GM18861 (cell line): ENCODE measurements around the gene ABHD5.

ENCODE experiments used
- ATAC-seq: cut with Tn5 transposase; IDR thresholded peaks from one replicate; pipeline ENCODE4 v1.9.1; 2021; ENCODE audit not compliant: unreplicated experiment

The ABHD5 gene

GRCh38 chr3:43709022-43709421 is 18.3 kb downstream of the ABHD5 start:
- no peak for ATAC-seq

- no peak for ATAC-seq
Measured at GRCh38 chr3:43710607-43711006, 19.9 kb downstream of the ABHD5 start.

DNA sequence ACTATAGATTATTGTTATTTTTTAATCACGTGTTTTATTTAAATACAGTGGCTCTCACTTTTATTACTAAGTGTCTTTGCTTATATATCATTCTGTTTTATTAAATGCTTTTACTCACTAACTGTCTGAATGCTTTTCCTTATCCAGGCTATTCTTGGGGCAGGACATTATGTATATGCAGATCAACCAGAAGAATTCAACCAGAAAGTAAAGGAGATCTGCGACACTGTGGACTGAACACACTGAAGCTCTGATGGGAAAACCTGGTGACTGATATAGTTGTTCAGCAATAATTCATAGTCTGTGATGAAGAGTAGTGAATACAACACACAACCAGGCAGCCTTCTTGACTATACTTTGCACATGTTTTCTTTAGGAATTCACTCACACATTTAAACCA is 27.6 kb downstream of the ABHD5 start:
- no peak for ATAC-seq

DNA sequence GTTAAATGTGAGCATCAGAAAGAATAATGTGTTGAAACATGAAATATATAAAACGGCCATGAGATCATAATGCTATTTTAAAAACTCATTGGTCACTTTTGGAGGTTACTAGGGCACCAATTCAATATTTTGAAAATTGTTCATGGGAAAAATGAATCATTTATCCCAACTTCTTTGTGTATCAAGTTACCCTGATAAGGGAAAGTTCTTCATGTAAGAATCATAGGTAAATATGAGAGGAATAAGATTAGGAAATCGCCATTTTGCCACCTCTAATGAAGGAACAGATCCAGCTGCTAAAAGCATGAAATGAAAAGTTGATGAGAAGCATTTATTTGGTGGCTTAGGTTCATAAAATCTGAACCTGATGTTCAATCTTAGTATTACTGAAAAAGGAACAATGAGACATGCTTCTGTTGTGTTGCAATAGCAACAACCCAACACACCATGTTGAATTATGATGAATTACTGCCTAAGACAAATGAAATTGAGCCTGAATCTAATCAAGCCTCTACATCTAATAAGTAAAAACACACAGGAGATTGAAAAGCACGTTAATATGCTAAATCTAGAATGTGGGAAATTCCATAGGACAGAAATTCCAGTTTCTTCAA is 32.5 kb downstream of the ABHD5 start:
- ATAC-seq, result no peak

GRCh38 chr3:43726521-43726920 is 35.8 kb downstream of the ABHD5 start:
- ATAC-seq, result no peak

DNA sequence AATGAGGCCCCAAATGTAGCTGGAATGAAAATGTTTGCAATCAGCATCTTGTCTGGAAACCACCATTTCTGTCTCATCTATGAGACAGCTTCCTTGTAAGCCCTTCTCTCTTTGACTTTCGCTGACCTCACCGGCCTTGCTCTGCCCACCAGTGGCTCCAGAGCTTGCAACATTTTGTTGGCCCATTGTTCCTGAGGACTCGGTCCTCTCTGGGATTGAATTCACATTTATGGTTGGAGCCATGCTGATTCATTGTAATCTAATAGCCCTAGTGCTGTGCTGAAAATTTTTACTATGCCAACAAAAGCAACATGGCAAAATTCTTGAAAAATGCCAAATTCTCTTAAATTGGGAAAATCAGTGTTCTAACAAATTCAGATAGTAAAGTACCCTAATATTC is 37.2 kb downstream of the ABHD5 start:
- no peak for ATAC-seq

DNA sequence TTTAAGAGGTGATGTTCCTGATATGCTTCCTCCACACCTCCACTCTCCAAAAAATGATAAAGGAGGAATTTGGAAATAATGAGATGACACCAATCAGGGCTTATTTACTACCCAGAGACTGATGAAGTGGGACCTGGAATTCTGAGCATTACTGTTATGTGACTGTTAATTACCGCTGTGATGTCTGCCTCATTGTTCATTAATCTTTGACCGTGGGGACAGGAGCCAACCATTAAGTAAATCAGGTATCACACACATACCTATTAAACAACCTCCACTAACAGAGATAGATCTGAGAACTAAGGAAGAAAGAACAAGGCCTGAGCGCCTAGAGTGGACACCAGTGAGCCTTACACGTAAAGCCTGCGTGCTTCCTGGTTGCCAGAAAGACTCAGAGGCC is 37.7 kb downstream of the ABHD5 start:
- no peak for ATAC-seq

- ATAC-seq, result no peak
Measured at GRCh38 chr3:43728947-43729346, 38.2 kb downstream of the ABHD5 start.

DNA sequence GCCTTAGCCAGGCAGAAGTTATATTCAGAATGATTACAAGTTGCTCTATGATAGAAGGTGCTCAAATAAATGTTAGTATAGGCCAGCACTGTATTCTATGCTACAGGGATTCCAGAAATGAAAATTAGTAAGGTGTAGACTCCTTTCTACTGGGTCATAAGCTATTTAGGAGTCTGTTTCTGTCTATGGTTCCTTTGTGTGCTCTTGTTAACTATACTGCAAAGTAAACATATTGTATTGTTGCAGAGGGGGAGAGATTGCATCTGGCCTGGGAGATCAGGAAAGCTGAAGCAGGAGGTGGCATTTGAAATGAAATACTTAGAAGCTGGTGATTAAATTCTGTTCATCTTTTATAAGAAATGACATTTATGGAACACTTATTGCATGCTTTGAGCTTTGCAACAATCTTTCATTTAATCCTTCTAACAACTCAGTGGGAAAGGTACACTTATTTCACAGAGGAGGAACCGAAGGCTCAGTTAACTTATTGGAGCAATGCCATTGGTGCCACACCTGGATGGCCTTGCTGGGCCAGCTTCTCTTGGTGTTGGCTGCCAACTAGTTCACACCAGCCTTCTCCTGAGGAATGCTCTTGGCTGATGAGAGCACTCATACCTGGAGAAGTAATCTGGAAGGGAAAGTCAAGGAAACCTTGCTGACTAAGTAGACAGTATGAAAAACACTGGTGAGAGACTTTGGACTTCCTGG is 39.1 kb downstream of the ABHD5 start:
- ATAC-seq, result no peak

- ATAC-seq, result no peak
Measured at GRCh38 chr3:43732747-43733425, 42.1 kb downstream of the ABHD5 start.

DNA sequence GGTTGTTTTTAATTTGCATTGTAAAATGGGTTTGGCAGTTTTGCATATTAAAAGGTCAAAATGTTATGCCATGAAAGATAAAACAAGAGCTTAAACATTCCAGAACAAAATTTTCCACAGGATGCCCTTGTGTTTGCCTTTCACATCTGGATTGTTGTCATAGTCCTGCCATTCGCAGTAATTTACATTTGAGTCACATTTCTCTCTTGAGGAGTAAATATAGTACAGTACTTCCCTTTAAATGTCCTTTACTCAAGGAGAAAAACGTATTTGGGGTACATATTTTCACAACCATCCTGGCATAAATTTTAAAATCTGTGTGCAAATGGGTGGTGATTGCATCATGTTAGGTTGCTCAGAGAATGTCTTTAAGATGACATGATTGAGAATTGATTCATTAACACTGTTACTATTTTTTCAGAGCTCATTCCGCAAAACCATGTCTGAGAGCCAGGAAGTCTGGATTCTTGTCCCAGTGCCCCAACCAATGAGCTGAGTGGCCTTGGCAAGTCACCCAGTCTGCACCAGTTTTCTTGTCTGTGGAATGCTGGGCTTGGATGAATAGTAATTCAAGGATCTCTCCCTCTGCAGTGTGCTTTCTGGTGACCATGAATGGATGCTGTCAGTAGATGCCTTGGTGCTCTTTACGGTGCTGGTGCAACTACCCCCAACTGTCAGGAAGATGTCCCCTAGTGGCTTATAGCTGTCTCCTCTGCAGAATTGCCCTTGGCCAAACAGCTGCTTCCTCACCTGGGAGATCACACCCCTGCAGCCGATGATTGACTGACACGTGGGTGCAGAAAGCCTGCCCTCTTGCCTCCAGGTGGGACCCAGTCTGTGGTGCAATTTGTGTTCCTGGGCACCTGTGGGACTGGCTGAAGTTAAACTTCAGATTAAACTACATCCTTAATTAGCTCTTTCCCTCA is 43.0 kb downstream of the ABHD5 start:
- ATAC-seq, result no peak

- no peak for ATAC-seq
Measured at GRCh38 chr3:43734685-43735084, 43.9 kb downstream of the ABHD5 start.

- ATAC-seq, result no peak
Measured at GRCh38 chr3:43735618-43736017, 44.9 kb downstream of the ABHD5 start.

- ATAC-seq, result no peak
Measured at GRCh38 chr3:43736558-43737440, 46.1 kb downstream of the ABHD5 start.

DNA sequence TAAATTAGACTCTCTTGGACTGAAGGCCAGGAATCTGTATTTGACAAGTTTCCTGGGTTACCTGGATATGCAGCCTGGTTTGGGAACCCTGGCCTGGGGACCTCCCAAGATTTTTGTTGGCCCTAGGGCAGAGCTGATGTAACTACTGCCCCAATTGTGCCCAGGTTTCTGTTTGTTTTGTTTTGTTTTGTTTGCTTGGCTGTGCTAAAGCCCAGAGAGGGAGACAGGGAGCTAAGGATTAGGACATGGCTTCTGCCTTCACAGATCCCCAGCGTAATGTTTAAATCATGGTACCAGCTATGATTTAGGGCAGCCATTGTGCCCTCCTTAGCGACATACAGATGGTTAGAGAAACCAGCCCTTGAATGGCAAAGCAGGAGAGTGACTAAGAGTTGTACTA is 47.6 kb downstream of the ABHD5 start:
- no peak for ATAC-seq

GRCh38 chr3:43742920-43743319 is 52.2 kb downstream of the ABHD5 start:
- ATAC-seq, result no peak

DNA sequence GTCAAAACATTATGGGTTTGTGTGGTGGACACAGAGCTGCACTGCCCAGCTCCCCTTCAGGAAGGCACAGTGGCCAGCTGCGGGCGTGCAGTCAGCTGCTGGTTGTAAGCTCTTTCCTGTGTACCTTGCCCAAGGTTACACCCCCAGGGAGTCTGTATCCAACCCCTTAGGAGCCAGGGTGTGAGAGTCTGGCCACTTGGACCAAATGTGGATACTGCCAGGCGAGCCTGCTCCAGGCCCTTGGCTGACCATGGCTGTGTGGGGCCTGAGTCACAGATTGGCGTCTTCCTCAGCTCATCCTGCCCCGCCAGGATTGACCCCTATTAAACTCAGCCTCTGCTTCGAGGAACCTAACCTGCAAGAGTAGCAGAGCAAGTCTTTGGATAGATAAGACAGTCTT is 56.9 kb downstream of the ABHD5 start:
- ATAC-seq, result no peak

DNA sequence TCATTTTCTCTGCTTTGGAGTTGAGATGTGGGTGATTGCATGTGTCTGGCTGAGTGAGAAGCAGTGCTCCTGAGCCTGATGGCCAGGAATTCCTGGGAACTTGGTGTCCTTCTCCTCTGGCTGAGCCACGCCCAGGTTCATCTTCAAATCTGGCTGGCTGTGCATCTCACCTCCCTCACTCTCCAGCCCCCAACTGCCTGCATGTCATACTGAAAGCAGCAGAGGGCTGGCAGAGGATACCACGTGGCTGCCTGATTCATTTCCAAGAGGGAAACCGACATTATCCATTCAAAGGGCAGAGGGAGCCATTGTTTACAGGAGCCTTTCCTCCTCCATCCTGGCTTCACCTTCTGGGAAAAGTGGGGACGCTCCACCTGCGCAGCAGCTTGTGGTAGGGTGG is 57.4 kb downstream of the ABHD5 start:
- no peak for ATAC-seq

- no peak for ATAC-seq
Measured at GRCh38 chr3:43748645-43749044, 57.9 kb downstream of the ABHD5 start.

DNA sequence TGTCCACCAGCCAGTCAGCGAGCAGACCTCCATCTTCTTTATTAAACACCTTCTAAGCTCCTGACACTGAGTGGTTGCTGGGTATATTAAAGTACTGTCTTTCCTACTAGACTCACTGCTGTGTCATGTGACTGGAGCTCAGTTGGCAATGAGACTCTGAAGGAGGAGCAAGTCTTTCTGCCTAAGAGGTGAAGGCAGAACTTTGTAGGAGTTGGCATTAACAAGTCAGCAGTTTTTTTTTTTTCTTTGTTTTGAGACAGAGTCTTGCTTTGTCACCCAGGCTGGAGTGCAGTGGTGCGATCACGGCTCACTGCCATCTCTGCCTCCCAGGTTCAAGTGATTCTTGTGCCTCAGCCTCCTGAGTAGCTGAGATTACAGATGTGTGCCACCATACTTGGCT is 62.2 kb downstream of the ABHD5 start:
- ATAC-seq, result no peak
